SU-DHL-6 (cell line): ENCODE data around the gene KATNB1.
"Not testable (repeated sequence)": the region's sequence is repeated elsewhere in the genome, so short reads cannot be mapped to it uniquely, and the experiment has no call there.

Source experiments
- H2AFZ ChIP-seq: fragments of 200-600 bp; sonication (generic); 2 replicates; pipeline ENCODE4 v1.6.1; 2014; ENCODE audit warnings: low read depth, mild to moderate bottlenecking, moderate library complexity, mixed read lengths, antibody characterized with exemption, low read length; ENCODE audit not compliant: severe bottlenecking
- H3F3A ChIP-seq: fragments of 200-600 bp; shearing (Covaris generic); 2 replicates; pipeline ENCODE4 v1.6.0; 2016; ENCODE audit warnings: antibody characterized with exemption, mild to moderate bottlenecking; ENCODE audit not compliant: insufficient read depth
- H3K27ac ChIP-seq: fragments of 200-600 bp; sonication (generic); 2 replicates; pipeline ENCODE4 v1.5.1; 2016; ENCODE audit warnings: low read depth, mild to moderate bottlenecking, low read length, moderate library complexity, mixed read lengths
- H3K27me3 ChIP-seq: fragments of 200-600 bp; sonication (generic), shearing (Covaris generic); 2 replicates; pipeline ENCODE4 v1.6.0; 2014; ENCODE audit warnings: mild to moderate bottlenecking, low read length
- H3K36me3 ChIP-seq: fragments of 200-600 bp; sonication (generic); 2 replicates; pipeline ENCODE4 v1.6.1; 2014; ENCODE audit warnings: mild to moderate bottlenecking, low read length, mixed read lengths
- H3K4me2 ChIP-seq: fragments of 300-600, 200-600 bp; shearing (Covaris generic), sonication (generic); 2 replicates; pipeline ENCODE4 v1.6.0; 2014; ENCODE audit warnings: low read length, low read depth, mild to moderate bottlenecking; ENCODE audit not compliant: poor library complexity, severe bottlenecking
- H3K4me3 ChIP-seq: fragments of 200-600 bp; sonication (generic); 2 replicates; pipeline ENCODE4 v1.5.1; 2014; ENCODE audit warnings: antibody characterized with exemption, low read length, mild to moderate bottlenecking, mixed read lengths; ENCODE audit not compliant: insufficient read depth, poor library complexity, severe bottlenecking
- H3K79me2 ChIP-seq: fragments of 200-600 bp; sonication (generic); 2 replicates; pipeline ENCODE4 v1.6.1; 2014; ENCODE audit warnings: mild to moderate bottlenecking, low read length, moderate library complexity; ENCODE audit not compliant: insufficient read depth
- H3K9ac ChIP-seq: fragments of 200-600 bp; sonication (generic); 2 replicates; pipeline ENCODE4 v1.7.0; 2014; ENCODE audit warnings: mild to moderate bottlenecking, low read length
- H3K9me2 ChIP-seq: fragments of 200-600 bp; sonication (generic); replicated peaks from 2 replicates; pipeline ENCODE4 v1.6.1; 2014; ENCODE audit warnings: low read length; ENCODE audit not compliant: insufficient read depth
- H3K9me3 ChIP-seq: fragments of 200-600 bp; sonication (generic); 2 replicates; pipeline ENCODE4 v1.6.1; 2014; ENCODE audit warnings: low read length, mixed read lengths; ENCODE audit not compliant: insufficient read depth
- H4K20me1 ChIP-seq: fragments of 200-600 bp; sonication (generic); 2 replicates; pipeline ENCODE4 v1.6.1; 2014; ENCODE audit warnings: low read depth, mild to moderate bottlenecking, antibody characterized with exemption, low read length, moderate library complexity, mixed read lengths
- CTCF ChIP-seq: fragments of 200-600 bp; sonication (generic); IDR thresholded peaks from one replicate; pipeline ENCODE4 v1.5.1; 2017; ENCODE audit warnings: antibody characterized with exemption, mild to moderate bottlenecking, low read length, moderate library complexity; ENCODE audit not compliant: insufficient read depth, poor library complexity, severe bottlenecking
- EZH2phosphoT487 ChIP-seq: fragments of 200-600 bp; sonication (generic), shearing (Covaris generic); conservative IDR thresholded peaks from 2 replicates; pipeline ENCODE4 v1.6.1; 2018; ENCODE audit warnings: mild to moderate bottlenecking, antibody characterized with exemption, low read length, moderate library complexity, mixed read lengths

The KATNB1 gene

GRCh38 chr16:57775661-57776469 is 40.3 kb downstream of the KATNB1 start:
- H3K4me2 ChIP-seq, result no peak overlapping the region
- H2AFZ ChIP-seq, result no peak overlapping the region
- H4K20me1 ChIP-seq, result no peaks in the 10 kb centered on the region
- no peaks in the 10 kb centered on the region for H3K9me2 ChIP-seq
- no peak overlapping the region for H3K9ac ChIP-seq
- no peaks in the 10 kb centered on the region for H3K27me3 ChIP-seq
- H3K4me3 ChIP-seq, result no peak overlapping the region
- no peaks in the 10 kb centered on the region for H3K9me3 ChIP-seq
- H3F3A ChIP-seq, result no peaks in the 10 kb centered on the region
- TF ChIP-seq EZH2phosphoT487, result no peak
- TF ChIP-seq CTCF, result no peak
- no peak overlapping the region for H3K27ac ChIP-seq
- no peaks in the 10 kb centered on the region for H3K36me3 ChIP-seq
- no peaks in the 10 kb centered on the region for H3K79me2 ChIP-seq

GRCh38 chr16:57778658-57779057 is 43.1 kb downstream of the KATNB1 start:
- no peaks in the 10 kb centered on the region for H3K36me3 ChIP-seq
- H3K27me3 ChIP-seq, result no peaks in the 10 kb centered on the region
- H3K79me2 ChIP-seq, result no peaks in the 10 kb centered on the region
- no peak overlapping the region for H3K4me2 ChIP-seq
- no peaks in the 10 kb centered on the region for H4K20me1 ChIP-seq
- TF ChIP-seq EZH2phosphoT487, result no peak
- no peak for TF ChIP-seq CTCF
- no peak overlapping the region for H2AFZ ChIP-seq
- no peak overlapping the region for H3K27ac ChIP-seq
- no peaks in the 10 kb centered on the region for H3K9me3 ChIP-seq
- no peaks in the 10 kb centered on the region for H3K9me2 ChIP-seq
- no peaks in the 10 kb centered on the region for H3F3A ChIP-seq
- no peak overlapping the region for H3K9ac ChIP-seq
- H3K4me3 ChIP-seq, result no peak overlapping the region

- not testable (repeated sequence) for H3K4me3 ChIP-seq, H3K27me3 ChIP-seq, H3K9ac ChIP-seq, H3K9me3 ChIP-seq, H4K20me1 ChIP-seq, H3K36me3 ChIP-seq, H3K4me2 ChIP-seq, H3K27ac ChIP-seq, H3F3A ChIP-seq, H3K79me2 ChIP-seq, H2AFZ ChIP-seq, H3K9me2 ChIP-seq
Observed at GRCh38 chr16:57779836-57780235, 44.3 kb downstream of the KATNB1 start.

GRCh38 chr16:57781349-57781740 is 45.8 kb downstream of the KATNB1 start:
- H3F3A ChIP-seq, result no peaks in the 10 kb centered on the region
- H2AFZ ChIP-seq, result no peak overlapping the region
- no peak overlapping the region for H3K9ac ChIP-seq
- no peaks in the 10 kb centered on the region for H3K27me3 ChIP-seq
- H3K36me3 ChIP-seq, result no peaks in the 10 kb centered on the region
- no peaks in the 10 kb centered on the region for H3K79me2 ChIP-seq
- H3K9me2 ChIP-seq, result no peaks in the 10 kb centered on the region
- no peaks in the 10 kb centered on the region for H4K20me1 ChIP-seq
- H3K4me2 ChIP-seq, result no peak overlapping the region
- H3K4me3 ChIP-seq, result no peak overlapping the region
- H3K9me3 ChIP-seq, result no peaks in the 10 kb centered on the region
- H3K27ac ChIP-seq, result no peak overlapping the region
- no peak for TF ChIP-seq EZH2phosphoT487
- no peak for TF ChIP-seq CTCF
